ENCODE data around the gene PBX4. TPM values are rescaled to one million over a fixed set of nuclear protein-coding genes. Genes with fewer than 3 reads are reported as not detected.
A peak's percentile ranks its signal among the peaks of the same experiment; 100 is the strongest.

PBX4 gene
- total and polyA plus RNA-seq, 2 of the 8 experiments (the other 6 are each of a cell fraction or from before 2014, with no cell fraction given) = 3.4 to 3.8 TPM

GRCh38 chr19:19618219-19619051, at the start of gene PBX4 (continued):
- TF ChIP-seq JUND (IDR thresholded peaks at IDR 0.05; ENCODE audit: low read length) (no peak), SIX5 (IDR thresholded peaks at IDR 0.05; ENCODE audit: low read depth, low read length) (no peak), RAD21 (IDR thresholded peaks at IDR 0.05 in 1 of 2, conservative IDR thresholded peaks at IDR 0.05 in 1 of 2; ENCODE audit: low read depth in 2 of 2, low read length in 2 of 2) (no peak; a peak in 1 of 4 replicates), CBX5 (IDR thresholded peaks at IDR 0.05; ENCODE audit: low read depth, low read length) (no peak), EZH2 (IDR thresholded peaks at IDR 0.05; ENCODE audit: low read depth, low read length, severe bottlenecking) (no peak), HDAC6 (IDR thresholded peaks at IDR 0.05; ENCODE audit: low read depth, low read length) (no peak), CREB1 (IDR thresholded peaks at IDR 0.05) (peak; percentile 58), TBP (IDR thresholded peaks at IDR 0.05; ENCODE audit: low read depth, low read length) (peak; percentile 73), TAF7 (optimal IDR thresholded peaks at IDR 0.05; ENCODE audit: borderline replicate concordance, low read depth, low read length) (no peak), KDM4A (IDR thresholded peaks at IDR 0.05; ENCODE audit: low read depth, low read length, severe bottlenecking) (peak; percentile 68), SP1 (IDR thresholded peaks at IDR 0.05; ENCODE audit: low read depth, low read length) (peak; percentile 42; the same call in 1 of the 2 replicates), POLR2A (IDR thresholded peaks at IDR 0.05; ENCODE audit: control extremely low read depth in 1 of 2, low read depth in 2 of 2, low read length in 2 of 2) (peak in 1 of 2 experiments; percentile 42; a peak in 1 of 3 replicates), SIN3A (conservative IDR thresholded peaks at IDR 0.05 in 1 of 2, IDR thresholded peaks at IDR 0.05 in 1 of 2; ENCODE audit: low read depth in 1 of 2, low read length in 2 of 2) (peak in 1 of 2 experiments; percentile 57; a peak in 2 of 4 replicates), SAP30 (IDR thresholded peaks at IDR 0.05; ENCODE audit: insufficient read depth, insufficient replicate concordance, low read length) (no peak), POLR2AphosphoS5 (IDR thresholded peaks at IDR 0.05; ENCODE audit: low read depth, low read length) (peak; percentile 39), TCF12 (IDR thresholded peaks at IDR 0.05; ENCODE audit: low read depth, low read length) (no peak), CEBPB (IDR thresholded peaks at IDR 0.05; ENCODE audit: low read depth, low read length) (no peak), MAFK (IDR thresholded peaks at IDR 0.05; ENCODE audit: low read depth, low read length) (no peak), GTF2F1 (IDR thresholded peaks at IDR 0.05; ENCODE audit: borderline replicate concordance, low read depth, low read length) (no peak), TAF1 (IDR thresholded peaks at IDR 0.05; ENCODE audit: low read depth, low read length) (peak; percentile 83), RXRA (IDR thresholded peaks at IDR 0.05; ENCODE audit: insufficient read depth, low read depth, low read length) (no peak), PHF8 (conservative IDR thresholded peaks at IDR 0.05; ENCODE audit: low read depth, low read length) (0 out of 2 replicates have a peak, but pooled peaks have one; percentile 35)
- TF ChIP-seq, protein P1, sequence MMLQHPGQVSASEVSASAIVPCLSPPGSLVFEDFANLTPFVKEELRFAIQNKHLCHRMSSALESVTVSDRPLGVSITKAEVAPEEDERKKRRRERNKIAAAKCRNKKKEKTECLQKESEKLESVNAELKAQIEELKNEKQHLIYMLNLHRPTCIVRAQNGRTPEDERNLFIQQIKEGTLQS (IDR thresholded peaks at IDR 0.05; ENCODE audit: insufficient read depth, low read depth, low read length) = no peak
